Glutamatergic neuron (in vitro differentiated cells): Measurements from ENCODE around the gene CEACAM1. TPM values are rescaled to one million over a fixed set of nuclear protein-coding genes. Genes with fewer than 3 reads are reported as not detected.
"Not testable (repeated sequence)": the region's sequence is repeated elsewhere in the genome, so short reads cannot be mapped to it uniquely, and the experiment has no call there.

ENCODE experiments used
- DNase-seq: peaks from one replicate; pipeline ENCODE4 v3.0.0; 2022
- H3K27ac Mint-ChIP-seq: one replicate; pipeline ENCODE4 v1.8.0; 2020; ENCODE audit warnings: mild to moderate bottlenecking, mixed read lengths, inconsistent platforms; ENCODE audit not compliant: unreplicated experiment
- H3K27me3 Mint-ChIP-seq: one replicate; pipeline ENCODE4 v1.8.0; 2020; ENCODE audit warnings: mild to moderate bottlenecking, moderate library complexity, mixed read lengths, inconsistent platforms; ENCODE audit not compliant: unreplicated experiment
- H3K36me3 Mint-ChIP-seq: one replicate; pipeline ENCODE4 v1.8.0; 2020; ENCODE audit warnings: mild to moderate bottlenecking, mixed read lengths, inconsistent platforms; ENCODE audit not compliant: unreplicated experiment
- H3K4me1 Mint-ChIP-seq: one replicate; pipeline ENCODE4 v1.8.0; 2020; ENCODE audit warnings: mild to moderate bottlenecking, low read depth, mixed read lengths, inconsistent platforms; ENCODE audit not compliant: unreplicated experiment
- H3K4me3 Mint-ChIP-seq: one replicate; pipeline ENCODE4 v1.8.0; 2020; ENCODE audit warnings: mild to moderate bottlenecking, mixed read lengths, inconsistent platforms; ENCODE audit not compliant: unreplicated experiment
- H3K9me3 Mint-ChIP-seq: one replicate; pipeline ENCODE4 v1.8.0; 2020; ENCODE audit warnings: mild to moderate bottlenecking, moderate library complexity, mixed read lengths, inconsistent platforms; ENCODE audit not compliant: unreplicated experiment
- total RNA-seq: library from RNA; stranded (reverse); fragmentation: NEBNext Ultra II Directional; extraction: Animal tissue kit (Norgen Biotek cat#: 25700); gene quantifications from one replicate; pipeline ENCODE4 v1.2.1, GENCODE V29; 2021; ENCODE audit not compliant: unreplicated experiment
- TF ChIP-seq, protein P1 (sequence below): fragments of 200-600 bp; sonication (generic); IDR thresholded peaks from one replicate; pipeline ENCODE4 v1.5.0; 2021; ENCODE audit not compliant: partially characterized antibody, unreplicated experiment

Gene CEACAM1
- total RNA-seq, 1 donor from 2014 or later: 0.44 TPM

DNA sequence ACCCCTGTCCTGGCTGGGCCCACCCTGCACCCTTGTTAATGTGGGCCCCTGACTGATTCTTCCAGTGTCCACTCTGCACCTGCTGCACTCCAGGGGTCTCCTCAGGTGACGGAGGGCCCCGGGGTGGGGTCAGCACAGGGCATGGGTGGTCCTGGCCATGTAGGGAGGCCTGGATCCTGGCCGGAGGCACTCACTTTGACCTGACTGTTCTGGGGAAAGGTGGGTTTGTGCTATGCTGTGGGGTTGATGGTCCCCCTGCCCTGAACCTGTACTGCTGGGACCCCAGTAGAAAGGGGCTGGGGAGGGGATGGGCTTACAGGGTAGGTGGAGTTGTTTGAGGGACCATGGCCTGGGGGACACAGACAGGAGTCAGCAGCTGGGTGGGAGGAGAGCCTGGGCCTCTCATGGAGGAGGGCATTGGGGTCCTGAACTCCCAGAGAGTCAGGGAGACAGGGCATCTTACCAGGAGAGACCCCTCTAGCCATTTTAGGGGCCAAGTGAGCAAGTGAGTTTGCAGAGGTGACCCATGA lies 25.8 kb upstream of the CEACAM1 start:
- H3K4me1 Mint-ChIP-seq: no peaks in the 10 kb centered on the region
- H3K9me3 Mint-ChIP-seq: peaks cover 14% of the 10 kb centered on the region
- H3K27me3 Mint-ChIP-seq: peaks cover 5% of the 10 kb centered on the region
- no peak overlapping the region for H3K4me3 Mint-ChIP-seq
- DNase-seq: no peak
- H3K36me3 Mint-ChIP-seq: peaks cover 26% of the 10 kb centered on the region
- TF ChIP-seq, protein P1, sequence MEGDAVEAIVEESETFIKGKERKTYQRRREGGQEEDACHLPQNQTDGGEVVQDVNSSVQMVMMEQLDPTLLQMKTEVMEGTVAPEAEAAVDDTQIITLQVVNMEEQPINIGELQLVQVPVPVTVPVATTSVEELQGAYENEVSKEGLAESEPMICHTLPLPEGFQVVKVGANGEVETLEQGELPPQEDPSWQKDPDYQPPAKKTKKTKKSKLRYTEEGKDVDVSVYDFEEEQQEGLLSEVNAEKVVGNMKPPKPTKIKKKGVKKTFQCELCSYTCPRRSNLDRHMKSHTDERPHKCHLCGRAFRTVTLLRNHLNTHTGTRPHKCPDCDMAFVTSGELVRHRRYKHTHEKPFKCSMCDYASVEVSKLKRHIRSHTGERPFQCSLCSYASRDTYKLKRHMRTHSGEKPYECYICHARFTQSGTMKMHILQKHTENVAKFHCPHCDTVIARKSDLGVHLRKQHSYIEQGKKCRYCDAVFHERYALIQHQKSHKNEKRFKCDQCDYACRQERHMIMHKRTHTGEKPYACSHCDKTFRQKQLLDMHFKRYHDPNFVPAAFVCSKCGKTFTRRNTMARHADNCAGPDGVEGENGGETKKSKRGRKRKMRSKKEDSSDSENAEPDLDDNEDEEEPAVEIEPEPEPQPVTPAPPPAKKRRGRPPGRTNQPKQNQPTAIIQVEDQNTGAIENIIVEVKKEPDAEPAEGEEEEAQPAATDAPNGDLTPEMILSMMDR: no peak
- no peak overlapping the region for H3K27ac Mint-ChIP-seq

DNA sequence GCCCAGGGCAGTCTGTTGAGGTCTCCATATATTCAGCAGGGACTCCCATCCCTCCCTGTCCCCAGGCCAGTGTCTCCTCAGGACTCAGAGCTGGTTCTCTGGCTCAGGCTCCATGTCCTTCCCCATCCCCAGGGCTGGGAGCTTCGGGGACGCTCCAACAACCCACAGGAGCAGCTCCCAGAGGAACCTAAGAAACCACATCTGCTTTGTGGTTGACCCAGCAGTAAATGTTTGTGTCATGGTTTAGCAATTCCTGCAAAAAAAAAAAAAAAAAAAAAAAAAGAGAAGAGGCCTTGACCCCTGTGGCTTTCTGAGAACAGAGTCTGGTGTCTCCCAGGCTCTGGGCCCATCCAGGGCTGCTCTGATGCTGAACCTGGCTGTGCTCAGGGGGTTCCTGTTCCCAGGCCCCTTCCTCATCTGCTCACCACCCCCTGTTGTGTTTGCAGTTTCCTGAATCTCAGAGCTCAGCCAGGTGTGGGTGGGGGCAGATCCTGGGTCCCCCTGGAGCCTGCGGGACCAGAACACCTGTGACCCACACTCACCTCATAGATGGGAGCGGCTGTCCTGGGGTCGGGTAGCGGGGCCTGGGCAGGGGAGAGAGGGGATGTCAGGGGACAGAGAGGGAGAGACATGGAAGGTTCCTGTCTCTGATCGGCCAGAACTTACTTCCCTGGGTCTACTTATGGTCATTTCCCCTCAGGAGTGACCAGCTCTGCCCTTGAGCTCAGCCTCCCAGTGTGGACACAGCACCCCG lies 25.2 kb upstream of the CEACAM1 start:
- H3K4me3 Mint-ChIP-seq: no peak overlapping the region
- no peaks in the 10 kb centered on the region for H3K4me1 Mint-ChIP-seq
- DNase-seq: no peak
- TF ChIP-seq, protein P1: no peak
- peaks cover 3% of the 10 kb centered on the region for H3K27me3 Mint-ChIP-seq
- H3K27ac Mint-ChIP-seq: no peak overlapping the region
- H3K36me3 Mint-ChIP-seq: peaks cover 28% of the 10 kb centered on the region
- peaks cover 19% of the 10 kb centered on the region for H3K9me3 Mint-ChIP-seq

DNA sequence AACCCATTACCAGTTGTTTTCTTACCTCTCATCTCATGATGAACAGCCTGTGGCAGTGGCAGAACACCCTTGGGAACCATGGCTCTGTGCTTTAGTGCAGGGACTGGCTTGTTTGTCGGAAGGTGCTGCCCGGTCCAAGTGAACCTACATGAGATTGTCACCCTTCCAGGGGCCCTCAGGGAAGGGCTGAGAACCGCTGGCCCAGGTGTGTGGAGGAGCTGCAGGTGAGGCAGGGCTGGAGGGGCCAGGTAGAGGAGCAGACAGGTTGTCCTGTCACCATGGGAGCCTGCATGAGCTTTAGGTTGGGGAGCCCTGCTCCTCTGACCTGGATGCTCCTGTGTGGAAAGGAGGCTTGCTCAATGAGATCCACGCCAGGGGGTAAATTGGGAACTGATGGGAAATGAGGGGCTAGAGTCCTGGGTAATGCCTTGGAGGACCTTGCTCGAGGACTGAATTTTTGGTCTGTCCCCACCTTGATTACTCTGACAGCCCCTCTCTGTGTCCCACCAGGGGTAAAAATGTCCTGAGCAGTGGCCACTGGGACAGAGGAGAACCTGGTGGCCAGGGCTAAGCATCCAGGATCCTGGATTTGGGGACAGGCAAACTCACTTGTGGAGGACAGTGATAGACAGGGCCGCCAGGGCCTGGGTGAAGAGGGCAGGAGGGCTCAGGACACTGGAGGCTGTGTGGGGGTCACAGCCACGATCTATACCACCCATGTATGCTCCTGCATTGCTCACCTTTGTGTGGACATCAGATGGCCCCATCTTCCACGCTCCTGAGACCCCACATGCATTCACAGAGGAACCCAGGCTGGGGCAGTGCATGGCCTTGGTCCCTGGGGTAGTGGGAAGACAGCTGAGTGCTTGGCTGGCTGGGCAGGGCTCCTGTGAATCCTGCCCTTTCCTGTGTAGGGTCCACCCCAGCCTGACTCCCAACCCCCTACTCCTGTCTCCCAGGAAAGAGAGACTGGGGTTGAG lies 24.1 kb upstream of the CEACAM1 start:
- Mint-ChIP-seq H3K4me3 (no peak overlapping the region), H3K36me3 (peaks cover 24% of the 10 kb centered on the region), H3K27ac (no peak overlapping the region), H3K27me3 (peaks cover 4% of the 10 kb centered on the region), H3K9me3 (peaks cover 18% of the 10 kb centered on the region), H3K4me1 (no peaks in the 10 kb centered on the region)
- TF ChIP-seq, protein P1: no peak
- DNase-seq: no peak

DNA sequence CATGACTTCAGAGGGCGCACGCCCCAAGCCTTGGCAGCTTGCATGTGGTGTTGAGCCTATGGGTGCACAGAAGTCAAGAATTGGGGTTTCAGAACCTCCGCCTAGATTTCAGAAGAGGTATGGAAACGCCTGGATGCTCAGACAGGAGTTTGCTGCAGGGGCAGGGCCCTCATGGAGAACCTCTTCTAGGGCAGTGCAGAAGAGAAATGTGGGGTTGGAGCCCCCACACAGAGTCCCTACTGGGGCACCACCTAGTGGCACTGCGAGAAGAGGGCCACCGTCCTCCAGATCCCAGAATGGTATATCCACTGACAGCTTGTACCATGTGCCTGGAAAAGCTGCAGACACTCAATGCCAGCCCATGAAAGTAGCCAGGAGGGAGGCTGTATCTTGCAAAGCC lies 22.2 kb upstream of the CEACAM1 start:
- H3K27ac Mint-ChIP-seq, H3K4me3 Mint-ChIP-seq: not testable (repeated sequence)
- peaks cover 22% of the 10 kb centered on the region for H3K36me3 Mint-ChIP-seq

DNA sequence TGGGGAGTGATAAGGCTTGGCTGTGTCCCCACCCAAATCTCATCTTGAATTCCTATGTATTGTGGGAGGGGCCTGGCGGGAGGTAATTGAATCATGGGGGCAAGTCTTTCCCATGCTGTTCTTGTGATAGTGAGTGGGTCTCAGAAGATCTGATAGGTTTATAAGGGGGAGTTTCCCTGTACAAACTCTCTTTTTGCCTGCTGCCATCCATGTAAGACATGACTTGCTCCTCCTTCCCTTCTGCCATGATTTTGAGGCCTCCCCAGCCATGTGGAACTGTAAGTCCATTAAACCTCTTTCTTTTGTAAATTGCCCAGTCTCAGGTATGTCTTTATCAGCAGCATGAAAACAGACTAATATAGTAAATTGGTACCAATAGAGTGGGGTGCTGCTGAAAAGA lies 20.8 kb upstream of the CEACAM1 start:
- not testable (repeated sequence) for H3K4me3 Mint-ChIP-seq, H3K27me3 Mint-ChIP-seq, DNase-seq, H3K4me1 Mint-ChIP-seq, H3K27ac Mint-ChIP-seq
- H3K36me3 Mint-ChIP-seq: peaks cover 22% of the 10 kb centered on the region
- H3K9me3 Mint-ChIP-seq: peaks cover 14% of the 10 kb centered on the region

More for the DNA sequence above, 22.2 kb upstream of the CEACAM1 start:
- DNase-seq, H3K27me3 Mint-ChIP-seq, H3K4me1 Mint-ChIP-seq: not testable (repeated sequence)
- H3K9me3 Mint-ChIP-seq: peaks cover 17% of the 10 kb centered on the region
